ENCODE data around the gene RIPOR1.
"Not testable (repeated sequence)": the region's sequence is repeated elsewhere in the genome, so short reads cannot be mapped to it uniquely, and the experiment has no call there.

Gene RIPOR1

GRCh38 chr16:67483731-67484525, 44.7 kb upstream of the RIPOR1 start:
- DNase-seq (ENCODE audit: low spot score), result no peak
- TF ChIP-seq, protein P1, sequence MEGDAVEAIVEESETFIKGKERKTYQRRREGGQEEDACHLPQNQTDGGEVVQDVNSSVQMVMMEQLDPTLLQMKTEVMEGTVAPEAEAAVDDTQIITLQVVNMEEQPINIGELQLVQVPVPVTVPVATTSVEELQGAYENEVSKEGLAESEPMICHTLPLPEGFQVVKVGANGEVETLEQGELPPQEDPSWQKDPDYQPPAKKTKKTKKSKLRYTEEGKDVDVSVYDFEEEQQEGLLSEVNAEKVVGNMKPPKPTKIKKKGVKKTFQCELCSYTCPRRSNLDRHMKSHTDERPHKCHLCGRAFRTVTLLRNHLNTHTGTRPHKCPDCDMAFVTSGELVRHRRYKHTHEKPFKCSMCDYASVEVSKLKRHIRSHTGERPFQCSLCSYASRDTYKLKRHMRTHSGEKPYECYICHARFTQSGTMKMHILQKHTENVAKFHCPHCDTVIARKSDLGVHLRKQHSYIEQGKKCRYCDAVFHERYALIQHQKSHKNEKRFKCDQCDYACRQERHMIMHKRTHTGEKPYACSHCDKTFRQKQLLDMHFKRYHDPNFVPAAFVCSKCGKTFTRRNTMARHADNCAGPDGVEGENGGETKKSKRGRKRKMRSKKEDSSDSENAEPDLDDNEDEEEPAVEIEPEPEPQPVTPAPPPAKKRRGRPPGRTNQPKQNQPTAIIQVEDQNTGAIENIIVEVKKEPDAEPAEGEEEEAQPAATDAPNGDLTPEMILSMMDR (IDR thresholded peaks at IDR 0.05; ENCODE audit: extremely low read depth, insufficient read depth, missing control alignments), result no peak
- in situ Hi-C loops (cut with MboI; ENCODE audit: low pct_unique_long_range_greater_than_20kb, low sequenced_read_pairs, unreplicated experiment), result no loop called here

DNA sequence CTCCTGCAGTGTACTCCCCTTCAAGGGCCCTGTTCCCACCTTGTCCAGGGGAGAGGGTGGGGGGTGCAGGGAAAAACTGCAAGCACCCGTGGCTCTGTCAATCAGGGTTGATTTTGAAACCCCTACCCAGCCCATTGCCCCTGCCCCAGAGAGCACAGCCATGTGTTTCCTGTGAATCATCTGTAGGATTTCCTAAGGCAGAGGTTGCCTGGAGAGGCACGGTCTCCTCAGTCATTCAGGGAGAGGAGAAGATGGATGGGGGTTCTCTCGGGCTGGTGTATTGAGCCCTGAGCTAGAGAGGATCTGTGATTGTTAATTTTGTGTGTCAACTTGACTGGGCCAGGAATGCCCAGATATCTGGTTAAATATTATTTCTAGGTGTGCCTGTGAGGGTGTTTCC, 41.8 kb upstream of the RIPOR1 start:
- DNase-seq (ENCODE audit: low spot score), result no peak
- TF ChIP-seq, protein P1 (IDR thresholded peaks at IDR 0.05; ENCODE audit: extremely low read depth, insufficient read depth, missing control alignments), result no peak
- in situ Hi-C loops (cut with MboI; ENCODE audit: low pct_unique_long_range_greater_than_20kb, low sequenced_read_pairs, unreplicated experiment), result no loop called here

DNA sequence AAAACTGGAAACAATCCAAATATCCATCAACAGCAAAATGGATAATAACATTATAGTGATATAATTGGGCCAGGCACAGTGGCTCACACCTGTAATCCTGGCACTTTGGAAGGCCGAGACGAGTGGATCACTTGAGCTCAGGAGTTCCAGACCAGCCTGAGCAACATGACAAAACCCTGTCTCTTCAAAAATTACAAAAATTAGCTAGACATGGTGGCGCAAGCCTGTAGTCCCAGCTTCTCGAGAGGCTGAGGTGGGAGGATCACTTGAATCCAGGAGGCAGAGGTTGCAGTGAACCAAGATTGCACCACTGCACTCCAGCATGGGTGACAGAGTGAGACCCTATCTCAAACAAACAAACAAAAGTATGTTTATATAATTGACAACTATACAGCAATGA, 41.1 kb upstream of the RIPOR1 start:
- in situ Hi-C loops (cut with MboI; ENCODE audit: low pct_unique_long_range_greater_than_20kb, low sequenced_read_pairs, unreplicated experiment); DNase-seq (ENCODE audit: low spot score): not testable (repeated sequence)

DNA sequence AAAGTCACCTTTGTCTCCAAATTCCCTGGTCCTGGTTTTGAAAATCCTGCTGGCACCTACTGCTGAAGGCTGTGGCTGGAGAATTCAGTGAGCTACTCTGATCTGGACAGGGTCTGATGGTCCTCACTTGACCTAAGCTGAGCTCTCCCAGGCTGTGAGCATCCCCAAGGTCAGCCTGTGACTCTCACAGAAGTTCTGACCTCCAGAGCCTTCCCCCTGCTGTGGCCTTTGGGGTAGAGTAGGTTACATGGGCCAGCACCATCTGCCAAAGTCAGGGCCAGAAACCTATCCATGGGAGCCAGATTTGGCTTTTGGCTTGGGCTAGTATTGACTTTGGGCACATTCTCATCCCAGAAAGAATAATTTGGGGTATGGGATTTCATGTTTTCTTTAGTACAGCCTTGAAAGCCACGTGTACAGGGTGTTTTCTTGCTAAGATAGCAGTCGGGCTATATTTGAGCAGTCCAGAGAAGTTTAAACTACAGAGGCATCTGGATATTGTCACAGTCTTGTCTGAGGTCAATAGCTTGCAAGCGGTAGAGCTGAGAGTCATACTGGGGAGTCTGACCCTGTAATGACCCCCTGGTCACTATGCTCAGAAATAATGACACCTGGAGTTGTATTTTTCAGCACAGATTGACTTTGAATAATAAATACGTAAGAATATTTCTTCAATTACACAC, 39.1 kb upstream of the RIPOR1 start:
- in situ Hi-C loops (cut with MboI; ENCODE audit: low pct_unique_long_range_greater_than_20kb, low sequenced_read_pairs, unreplicated experiment), result no loop called here
- DNase-seq (ENCODE audit: low spot score), result no peak
- TF ChIP-seq, protein P1 (IDR thresholded peaks at IDR 0.05; ENCODE audit: extremely low read depth, insufficient read depth, missing control alignments), result no peak

DNA sequence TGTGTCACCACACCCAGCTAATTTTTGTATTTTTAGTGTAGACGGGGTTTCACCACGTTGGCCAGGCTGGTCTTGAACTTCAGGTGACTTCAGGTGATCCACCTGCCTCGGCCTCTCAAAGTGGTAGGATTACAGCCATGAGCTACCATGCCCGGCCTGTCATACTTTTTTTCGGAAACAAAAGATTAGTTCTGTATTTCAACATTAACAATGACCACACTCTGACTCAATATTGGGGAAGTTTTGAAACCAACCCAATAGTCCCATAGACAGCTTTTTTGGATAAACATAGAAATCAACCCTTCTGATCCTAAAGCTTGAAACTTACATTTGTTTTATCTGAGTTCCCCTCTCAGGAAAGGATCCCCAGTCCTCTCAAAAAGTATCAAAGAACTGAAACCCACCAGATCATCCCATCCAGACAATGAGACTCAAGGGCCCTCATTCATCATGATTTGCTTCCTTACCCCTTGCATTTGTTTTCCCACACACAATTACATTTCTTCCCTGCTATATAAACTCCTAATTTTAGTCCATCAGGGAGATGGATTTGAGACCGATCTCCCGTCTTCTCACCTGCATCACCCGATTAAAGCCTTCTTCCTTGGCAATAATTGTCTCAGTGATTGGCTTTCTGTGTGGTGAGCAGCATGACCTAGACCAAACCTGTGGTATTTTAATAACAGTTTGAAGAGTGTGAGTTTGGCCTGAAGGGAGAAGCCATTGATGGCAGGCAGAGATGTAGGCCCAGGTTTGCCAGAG, 38.1 kb upstream of the RIPOR1 start:
- in situ Hi-C loops (cut with MboI; ENCODE audit: low pct_unique_long_range_greater_than_20kb, low sequenced_read_pairs, unreplicated experiment), result no loop called here
- TF ChIP-seq, protein P1 (IDR thresholded peaks at IDR 0.05; ENCODE audit: extremely low read depth, insufficient read depth, missing control alignments), result no peak
- DNase-seq (ENCODE audit: low spot score), result no peak

- in situ Hi-C loops (cut with MboI; ENCODE audit: low pct_unique_long_range_greater_than_20kb, low sequenced_read_pairs, unreplicated experiment), result no loop called here
- TF ChIP-seq, protein P1 (IDR thresholded peaks at IDR 0.05; ENCODE audit: extremely low read depth, insufficient read depth, missing control alignments), result no peak
- DNase-seq (ENCODE audit: low spot score), result no peak
These were observed 29.5 kb upstream of the RIPOR1 start for GRCh38 chr16:67499106-67499505.

Data from GM13977 (cell line).